A673 (cell line): ENCODE results near the gene OR10K1. TPM values are rescaled to one million over a fixed set of nuclear protein-coding genes. Genes with fewer than 3 reads are reported as not detected.
"Not testable (repeated sequence)": the region's sequence is repeated elsewhere in the genome, so short reads cannot be mapped to it uniquely, and the experiment has no call there.

Source experiments
- BruUV-seq: library from RNA; stranded (reverse); fragments of 400-500 nt; replicated peaks from 2 replicates; lab custom pipeline; 2021; lab: Mats Ljungman, UMichigan
- CTCF ChIA-PET: fragments of 300-600 bp; sonication (Branson Sonifier 250); formaldehyde crosslinking; loops from one replicate; lab custom pipeline; 2022; ENCODE audit warnings: antibody characterized with exemption; lab: Charles Lee
- POLR2A ChIA-PET: fragments of 300-600 bp; sonication (Branson Sonifier 250); formaldehyde crosslinking; loops from one replicate; lab custom pipeline; 2022; ENCODE audit warnings: antibody characterized with exemption; ENCODE audit not compliant: low non-redundant PET; lab: Charles Lee
- DNase-seq: peaks from one replicate; pipeline ENCODE4 v3.0.0-alpha.2; 2015; ENCODE audit warnings: low spot score
- H3K27ac ChIP-seq: fragments of 200-600 bp; sonication (generic); 2 replicates; pipeline ENCODE4 v1.5.1; 2016; ENCODE audit warnings: mixed run types, low read depth, mild to moderate bottlenecking, mixed read lengths, antibody characterized with exemption, low read length; ENCODE audit not compliant: poor library complexity, severe bottlenecking
- H3K27me3 ChIP-seq: fragments of 200-600 bp; sonication (generic); replicated peaks from 2 replicates; pipeline ENCODE4 v1.6.1; 2017; ENCODE audit warnings: mixed run types, low read depth, mild to moderate bottlenecking, mixed read lengths, antibody characterized with exemption, low read length; ENCODE audit not compliant: insufficient read depth, poor library complexity
- H3K36me3 ChIP-seq: fragments of 200-600 bp; sonication (generic); 2 replicates; pipeline ENCODE4 v1.6.1; 2016; ENCODE audit warnings: mixed run types, mild to moderate bottlenecking, mixed read lengths, antibody characterized with exemption, low read length; ENCODE audit not compliant: insufficient read depth, poor library complexity, severe bottlenecking
- H3K4me1 ChIP-seq: fragments of 200-600 bp; sonication (generic); 2 replicates; pipeline ENCODE4 v1.6.1; 2017; ENCODE audit warnings: mixed run types, mild to moderate bottlenecking, mixed read lengths, antibody characterized with exemption, low read length; ENCODE audit not compliant: insufficient read depth, poor library complexity, severe bottlenecking
- H3K4me3 ChIP-seq: fragments of 200-600 bp; sonication (generic); 2 replicates; pipeline ENCODE4 v1.5.1; 2016; ENCODE audit warnings: low read depth, mixed run types, mild to moderate bottlenecking, mixed read lengths, low read length; ENCODE audit not compliant: poor library complexity, severe bottlenecking
- H3K9me3 ChIP-seq: fragments of 200-600 bp; sonication (generic); 2 replicates; pipeline ENCODE4 v1.6.1; 2016; ENCODE audit warnings: mixed run types, low read depth, mild to moderate bottlenecking, mixed read lengths, antibody characterized with exemption, low read length; ENCODE audit not compliant: poor library complexity, severe bottlenecking
- EZH2 ChIP-seq: fragments of 200-600 bp; sonication (generic); IDR thresholded peaks from 2 replicates; pipeline ENCODE4 v1.6.1; 2017; ENCODE audit warnings: borderline replicate concordance, low read depth, mild to moderate bottlenecking, mixed read lengths, antibody characterized with exemption, low read length; ENCODE audit not compliant: poor library complexity, severe bottlenecking
- intact Hi-C: fragments of 100-400 bp; cut with micrococcal nuclease; formaldehyde crosslinking; loops from one replicate; pipeline ENCODE4 v1.10.0; 2022; ENCODE audit not compliant: unreplicated experiment
- total RNA-seq: library from RNA; stranded (reverse); gene quantifications from 2 replicates; pipeline ENCODE4 v1.2.3, GENCODE V29; 2021
- TF ChIP-seq, protein P1 (sequence below): fragments of 300-800, 200-600 bp; sonication (generic); conservative IDR thresholded peaks from 2 replicates; pipeline ENCODE4 v1.5.1; 2017; ENCODE audit warnings: low read depth, mild to moderate bottlenecking, antibody characterized with exemption, low read length, moderate library complexity, mixed read lengths

The OR10K1 gene
- total RNA-seq, 1 experiment from 2014 or later, result not detected

- H3K27me3 ChIP-seq, result peaks cover 31% of the 10 kb centered on the region
- no peaks in the 10 kb centered on the region for H3K4me1 ChIP-seq
- intact Hi-C loops, result no loop called here
- POLR2A ChIA-PET, result no interaction called here
- no peak for TF ChIP-seq EZH2
- TF ChIP-seq, protein P1, sequence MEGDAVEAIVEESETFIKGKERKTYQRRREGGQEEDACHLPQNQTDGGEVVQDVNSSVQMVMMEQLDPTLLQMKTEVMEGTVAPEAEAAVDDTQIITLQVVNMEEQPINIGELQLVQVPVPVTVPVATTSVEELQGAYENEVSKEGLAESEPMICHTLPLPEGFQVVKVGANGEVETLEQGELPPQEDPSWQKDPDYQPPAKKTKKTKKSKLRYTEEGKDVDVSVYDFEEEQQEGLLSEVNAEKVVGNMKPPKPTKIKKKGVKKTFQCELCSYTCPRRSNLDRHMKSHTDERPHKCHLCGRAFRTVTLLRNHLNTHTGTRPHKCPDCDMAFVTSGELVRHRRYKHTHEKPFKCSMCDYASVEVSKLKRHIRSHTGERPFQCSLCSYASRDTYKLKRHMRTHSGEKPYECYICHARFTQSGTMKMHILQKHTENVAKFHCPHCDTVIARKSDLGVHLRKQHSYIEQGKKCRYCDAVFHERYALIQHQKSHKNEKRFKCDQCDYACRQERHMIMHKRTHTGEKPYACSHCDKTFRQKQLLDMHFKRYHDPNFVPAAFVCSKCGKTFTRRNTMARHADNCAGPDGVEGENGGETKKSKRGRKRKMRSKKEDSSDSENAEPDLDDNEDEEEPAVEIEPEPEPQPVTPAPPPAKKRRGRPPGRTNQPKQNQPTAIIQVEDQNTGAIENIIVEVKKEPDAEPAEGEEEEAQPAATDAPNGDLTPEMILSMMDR, result no peak
- CTCF ChIA-PET, result no interaction called here
- no peaks in the 10 kb centered on the region for H3K9me3 ChIP-seq
- no peak for DNase-seq
- H3K27ac ChIP-seq, result no peak overlapping the region
- H3K36me3 ChIP-seq, result no peaks in the 10 kb centered on the region
- H3K4me3 ChIP-seq, result no peak overlapping the region
- no TSS peak for BruUV-seq
These were observed 39.4 kb upstream of the OR10K1 start for GRCh38 chr1:158422212-158422611.

DNA sequence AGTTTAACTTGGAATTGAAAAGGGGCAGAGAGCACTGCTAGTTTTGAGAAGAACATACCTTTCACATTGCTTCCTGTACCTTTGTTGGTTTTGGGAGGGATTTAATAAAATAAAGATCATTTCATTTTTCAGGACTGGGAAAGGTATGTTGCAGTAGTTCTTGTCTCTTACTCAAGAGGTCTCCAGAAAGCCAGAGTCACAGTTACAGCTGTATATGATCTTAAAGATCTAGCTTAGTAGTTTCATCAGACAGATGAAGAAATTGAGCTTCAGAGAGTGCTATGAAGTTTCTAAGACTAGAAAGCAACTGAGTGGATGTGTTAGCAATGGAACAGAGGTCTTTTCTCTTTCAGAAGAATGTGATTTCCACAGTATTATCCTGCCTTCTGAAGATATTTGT lies 36.6 kb upstream of the OR10K1 start:
- intact Hi-C loops, result no loop called here
- CTCF ChIA-PET, result no interaction called here
- Histone ChIP-seq H3K4me3 (no peak overlapping the region), H3K27me3 (peaks cover 21% of the 10 kb centered on the region), H3K36me3 (no peaks in the 10 kb centered on the region), H3K9me3 (no peaks in the 10 kb centered on the region), H3K4me1 (no peaks in the 10 kb centered on the region), H3K27ac (no peak overlapping the region)
- POLR2A ChIA-PET, result no interaction called here
- no peak for DNase-seq
- no TSS peak for BruUV-seq
- TF ChIP-seq, protein P1, result no peak
- no peak for TF ChIP-seq EZH2

DNA sequence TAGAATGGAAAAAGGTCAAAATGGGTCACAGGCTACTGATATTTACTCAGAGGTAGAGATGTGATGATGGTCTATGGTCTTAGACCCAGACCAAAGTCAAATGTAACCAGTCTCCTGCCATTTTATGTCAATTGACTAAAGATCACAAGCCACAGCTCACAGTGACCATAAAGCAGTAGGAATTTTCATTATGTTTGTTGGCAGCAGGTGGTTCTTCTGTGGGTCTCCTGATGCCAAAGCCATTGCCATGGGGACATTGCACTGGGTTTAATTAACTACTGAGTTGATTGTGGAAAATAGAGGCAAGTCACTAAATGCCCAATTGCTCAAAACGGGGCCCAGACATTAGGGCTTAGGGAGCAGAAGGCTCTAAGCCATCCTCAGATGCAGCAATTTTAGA lies 35.5 kb upstream of the OR10K1 start, which contains the start of gene OR10K2:
OR10K2 (minus strand) TSS at position 101 of the 400 bp plus-strand sequence. CDS start 5,371 bp downstream, outside the sequence.
- TF ChIP-seq, protein P1, result no peak
- no peak for TF ChIP-seq EZH2
- BruUV-seq, result no TSS peak
- Histone ChIP-seq H3K4me3 (no peak within 1 kb of the TSS), H3K27me3 (peaks cover 24% of the 10 kb centered on the region), H3K27ac (no peak within 1 kb of the TSS), H3K9me3 (no peaks in the 10 kb centered on the region), H3K4me1 (no peaks in the 10 kb centered on the region), H3K36me3 (no peaks in the 10 kb centered on the region)
- ChIA-PET CTCF (no interaction called here), POLR2A (no interaction called here)
- intact Hi-C loops, result no loop called here
- no peak for DNase-seq

GRCh38 chr1:158430163-158430562 lies 31.5 kb upstream of the OR10K1 start:
- intact Hi-C loops, H3K4me3 ChIP-seq, H3K9me3 ChIP-seq, POLR2A ChIA-PET, H3K27ac ChIP-seq, H3K27me3 ChIP-seq, BruUV-seq, H3K36me3 ChIP-seq, CTCF ChIA-PET, H3K4me1 ChIP-seq, DNase-seq: not testable (repeated sequence)
